HepG2 (cell line): Measurements from ENCODE around the gene TIAM1. TPM values are rescaled to one million over a fixed set of nuclear protein-coding genes. Genes with fewer than 3 reads are reported as not detected.

Source experiments
- ATAC-seq: fragments of 200-7000 bp; cut with Tn5 transposase; 3 replicates; pipeline ENCODE4 v1.9.1; 2020; ENCODE audit warnings: mild to moderate bottlenecking, moderate library complexity
- BruUV-seq: library from RNA; stranded (reverse); fragments of 400-500 nt; replicated peaks from 2 replicates; lab custom pipeline; 2021; lab: Mats Ljungman, UMichigan
- CTCF ChIA-PET: fragments of 300-600 bp; formaldehyde crosslinking; extraction: SDS; loops from one replicate; lab custom pipeline; 2021; ENCODE audit warnings: low total read pairs, inconsistent platforms, low intra/inter-chr PET ratio; lab: Yijun Ruan, JAX
- POLR2A ChIA-PET: fragments of 350-600 bp; sonication (Branson Sonifier 250); formaldehyde crosslinking; loops from one replicate; lab custom pipeline; 2020; ENCODE audit warnings: antibody characterized with exemption, inconsistent platforms; lab: Yijun Ruan, JAX
- DNase-seq: peaks from one replicate; pipeline ENCODE4 v3.0.0-alpha.2; 2015; ENCODE audit warnings: low spot score
- FAIRE-seq: peaks from 3 replicates; lab custom pipeline; 2011; peaks lifted over from hg19 to GRCh38; lab: Jason Lieb, UNC
- H2AFZ ChIP-seq: one replicate; pipeline ENCODE4 v1.6.1; 2011; ENCODE audit warnings: low read length, inconsistent platforms
- H3K27ac ChIP-seq: fragments of 300-600 bp; 3 replicates; pipeline ENCODE4 v1.8.0; 2011; ENCODE audit warnings: mixed run types, mild to moderate bottlenecking, mixed read lengths, low read length, inconsistent platforms; ENCODE audit not compliant: insufficient read depth; ENCODE audit errors: extremely low read length
- H3K27me3 ChIP-seq, 2 experiments: fragments of 200-600 bp in 1 of 2; 2 replicates in 1 of 2; 3 replicates in 1 of 2; pipeline versions ENCODE4 v1.6.0 to v1.8.0; 2011; ENCODE audit warnings: low read length in 2 of 2, mild to moderate bottlenecking in 2 of 2, moderate library complexity in 2 of 2, inconsistent platforms in 1 of 2; ENCODE audit not compliant: insufficient read depth in 2 of 2, control insufficient read depth in 1 of 2
- H3K36me3 ChIP-seq, 2 experiments: fragments of 200-600 bp in 1 of 2; replicated peaks in 1 of 2; 2 replicates in 1 of 2; 3 replicates in 1 of 2; pipeline versions ENCODE4 v1.5.1 to v1.8.0; 2011; ENCODE audit warnings: low read length in 2 of 2, inconsistent platforms in 1 of 2; ENCODE audit not compliant: insufficient read depth in 2 of 2, control insufficient read depth in 1 of 2
- H3K4me1 ChIP-seq: 2 replicates; pipeline ENCODE4 v1.5.1; 2012; ENCODE audit warnings: low read length, inconsistent platforms; ENCODE audit not compliant: insufficient read depth
- H3K4me2 ChIP-seq: 2 replicates; pipeline ENCODE4 v1.6.0; 2011; ENCODE audit warnings: low read depth, low read length, inconsistent platforms
- H3K4me3 ChIP-seq, 3 experiments: fragments of 200-600 bp in 1 of 3; sonication (generic), shearing (Covaris generic) in 1 of 3; replicated peaks in 1 of 3; 2 replicates each; pipeline ENCODE4 v1.5.1; 2011 to 2016; ENCODE audit warnings: low read length in 3 of 3, inconsistent platforms in 2 of 3, low read depth in 2 of 3, mild to moderate bottlenecking in 2 of 3, control low read depth in 1 of 3, mixed read lengths in 1 of 3; ENCODE audit not compliant: insufficient read depth in 1 of 3
- H3K79me2 ChIP-seq: one replicate; pipeline ENCODE4 v1.6.1; 2011; ENCODE audit warnings: low read length, inconsistent platforms; ENCODE audit not compliant: insufficient read depth
- H3K9ac ChIP-seq: 2 replicates; pipeline ENCODE4 v1.6.0; 2011; ENCODE audit warnings: mild to moderate bottlenecking, low read depth, low read length, inconsistent platforms; ENCODE audit not compliant: insufficient read depth
- H3K9me3 ChIP-seq: 2 replicates; pipeline ENCODE4 v1.5.1; 2012; ENCODE audit warnings: mild to moderate bottlenecking, low read length
- H4K20me1 ChIP-seq: 2 replicates; pipeline ENCODE4 v1.6.0; 2011; ENCODE audit warnings: inconsistent platforms, mild to moderate bottlenecking, low read length, moderate library complexity; ENCODE audit not compliant: insufficient read depth
- ARHGAP35 ChIP-seq: sonication (generic); formaldehyde crosslinking; IDR thresholded peaks from 2 replicates; pipeline ENCODE4 v1.9.0; 2022; ENCODE audit warnings: mild to moderate bottlenecking, inconsistent platforms, moderate library complexity, missing genetic modification reagents, borderline replicate concordance
- ASH2L ChIP-seq: fragments of 300-600, 200-600 bp; sonication (generic); IDR thresholded peaks from 2 replicates; pipeline ENCODE4 v1.7.0; 2017; ENCODE audit warnings: low read depth, mild to moderate bottlenecking, moderate library complexity, mixed read lengths, low read length; ENCODE audit not compliant: insufficient read length
- ELF4 ChIP-seq: sonication (generic); formaldehyde crosslinking; IDR thresholded peaks from 2 replicates; pipeline ENCODE4 v1.5.0; 2020; ENCODE audit warnings: missing genetic modification reagents, mild to moderate bottlenecking, moderate library complexity, borderline replicate concordance
- KAT7 ChIP-seq: IDR thresholded peaks from 2 replicates; pipeline ENCODE4 v1.6.1; 2018; ENCODE audit warnings: borderline replicate concordance, missing compliant biosample characterization
- KLF13 ChIP-seq: sonication (generic); formaldehyde crosslinking; IDR thresholded peaks from 2 replicates; pipeline ENCODE4 v1.4.0; 2020; ENCODE audit warnings: mild to moderate bottlenecking, missing genetic modification reagents
- TRIM24 ChIP-seq: sonication (generic); formaldehyde crosslinking; IDR thresholded peaks from 2 replicates; pipeline ENCODE4 v1.8.0; 2022; ENCODE audit warnings: mild to moderate bottlenecking, missing genetic modification reagents
- ZNF367 ChIP-seq: sonication (generic); formaldehyde crosslinking; IDR thresholded peaks from 2 replicates; pipeline ENCODE4 v1.4.0; 2020; ENCODE audit warnings: missing genetic modification reagents, borderline replicate concordance
- ZNF543 ChIP-seq: sonication (generic); formaldehyde crosslinking; IDR thresholded peaks from 2 replicates; pipeline ENCODE4 v1.4.0; 2020; ENCODE audit warnings: mild to moderate bottlenecking, missing genetic modification reagents
- whole genome bisulfite sequencing: methylation state at CpG from one replicate; pipeline ENCODE4 v1.1.6; 2017; ENCODE audit warnings: low lambda C conversion rate; 5-methylcytosine and 5-hydroxymethylcytosine counted together
- in situ Hi-C: cut with HindIII; loops from 2 replicates; pipeline ENCODE4 v1.10.0; 2017; ENCODE audit warnings: low pct_unique_long_range_greater_than_20kb; ENCODE audit not compliant: extremely low pct_ligation_motif_present
- intact Hi-C: fragments of 100-400 bp; cut with micrococcal nuclease; formaldehyde crosslinking; loops from one replicate; pipeline ENCODE4 v1.10.0; 2022; ENCODE audit not compliant: unreplicated experiment
- polyA plus RNA-seq, 8 experiments: library from polyadenylated mRNA; depleted of rRNA in 3 of 8; stranded (reverse) in 7 of 8; unstranded in 1 of 8; fragments of >200 nt; fragmentation: Illumina TruSeq in 4 of 8; extraction: Trizol in 4 of 8; gene quantifications; 2 replicates each; pipeline versions ENCODE4 v1.2.1 to v1.2.3, GENCODE V29; 2011 to 2016; ENCODE audit warnings: low read depth in 4 of 8, missing spikeins in 1 of 8, mixed read lengths in 1 of 8; ENCODE audit not compliant: insufficient read depth in 1 of 8
- total RNA-seq, 5 experiments: library from RNA; depleted of rRNA; stranded (reverse); fragments of >200 nt; fragmentation: Illumina TruSeq; extraction: Trizol; gene quantifications; 2 replicates each; pipeline ENCODE4 v1.2.3, GENCODE V29; 2016; ENCODE audit warnings: low read depth in 1 of 5
- TF ChIP-seq, protein P1 (sequence below): sonication (generic); formaldehyde crosslinking; IDR thresholded peaks from 2 replicates; pipeline ENCODE4 v1.4.0; 2020; ENCODE audit warnings: missing genetic modification reagents, borderline replicate concordance

Gene TIAM1
- total and polyA plus RNA-seq, 2 of the 13 experiments (the other 11 are each of a cell fraction or from before 2014, with no cell fraction given): 0.13 to 0.24 TPM

- no peak overlapping the region for H3K4me2 ChIP-seq
- no peaks in the 10 kb centered on the region for H3K27me3 ChIP-seq
- H3K36me3 ChIP-seq: no peaks in the 10 kb centered on the region
- no peak overlapping the region for H3K27ac ChIP-seq
- H2AFZ ChIP-seq: no peak overlapping the region
- ATAC-seq (no peak), FAIRE-seq (no peak), DNase-seq (no peak)
- intact Hi-C loops: no loop called here
- ChIA-PET POLR2A (no interaction called here), CTCF (no interaction called here)
- H3K4me3 ChIP-seq: no peak overlapping the region
- 56% methylated on average over 2 of the region's 2 CpGs for WGBS
- no peaks in the 10 kb centered on the region for H4K20me1 ChIP-seq
- H3K9ac ChIP-seq: no peak overlapping the region
- H3K4me1 ChIP-seq: no peaks in the 10 kb centered on the region
- TF ChIP-seq ZNF543 (no peak), TRIM24 (CRISPR knock-in tag) (no peak), KLF13 (CRISPR knock-in tag) (no peak), ZNF367 (no peak), ELF4 (CRISPR knock-in tag) (no peak), ARHGAP35 (no peak), ASH2L (no peak), KAT7 (CRISPR knock-in tag) (no peak)
- TF ChIP-seq, protein P1, sequence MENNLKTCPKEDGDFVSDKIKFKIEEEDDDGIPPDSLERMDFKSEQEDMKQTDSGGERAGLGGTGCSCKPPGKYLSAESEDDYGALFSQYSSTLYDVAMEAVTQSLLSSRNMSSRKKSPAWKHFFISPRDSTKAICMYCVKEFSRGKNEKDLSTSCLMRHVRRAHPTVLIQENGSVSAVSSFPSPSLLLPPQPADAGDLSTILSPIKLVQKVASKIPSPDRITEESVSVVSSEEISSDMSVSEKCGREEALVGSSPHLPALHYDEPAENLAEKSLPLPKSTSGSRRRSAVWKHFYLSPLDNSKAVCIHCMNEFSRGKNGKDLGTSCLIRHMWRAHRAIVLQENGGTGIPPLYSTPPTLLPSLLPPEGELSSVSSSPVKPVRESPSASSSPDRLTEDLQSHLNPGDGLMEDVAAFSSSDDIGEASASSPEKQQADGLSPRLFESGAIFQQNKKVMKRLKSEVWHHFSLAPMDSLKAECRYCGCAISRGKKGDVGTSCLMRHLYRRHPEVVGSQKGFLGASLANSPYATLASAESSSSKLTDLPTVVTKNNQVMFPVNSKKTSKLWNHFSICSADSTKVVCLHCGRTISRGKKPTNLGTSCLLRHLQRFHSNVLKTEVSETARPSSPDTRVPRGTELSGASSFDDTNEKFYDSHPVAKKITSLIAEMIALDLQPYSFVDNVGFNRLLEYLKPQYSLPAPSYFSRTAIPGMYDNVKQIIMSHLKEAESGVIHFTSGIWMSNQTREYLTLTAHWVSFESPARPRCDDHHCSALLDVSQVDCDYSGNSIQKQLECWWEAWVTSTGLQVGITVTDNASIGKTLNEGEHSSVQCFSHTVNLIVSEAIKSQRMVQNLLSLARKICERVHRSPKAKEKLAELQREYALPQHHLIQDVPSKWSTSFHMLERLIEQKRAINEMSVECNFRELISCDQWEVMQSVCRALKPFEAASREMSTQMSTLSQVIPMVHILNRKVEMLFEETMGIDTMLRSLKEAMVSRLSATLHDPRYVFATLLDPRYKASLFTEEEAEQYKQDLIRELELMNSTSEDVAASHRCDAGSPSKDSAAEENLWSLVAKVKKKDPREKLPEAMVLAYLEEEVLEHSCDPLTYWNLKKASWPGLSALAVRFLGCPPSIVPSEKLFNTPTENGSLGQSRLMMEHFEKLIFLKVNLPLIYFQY (CRISPR knock-in tag): no peak
- no peaks in the 10 kb centered on the region for H3K9me3 ChIP-seq
- H3K79me2 ChIP-seq: no peaks in the 10 kb centered on the region
- no TSS peak for BruUV-seq
- in situ Hi-C loops: no loop called here
Measured at GRCh38 chr21:31332525-31332924, 11.5 kb downstream of the TIAM1 start.
